ENCODE results near the gene QARS1.

QARS1 gene

GRCh38 chr3:49120438-49121131 is 16.0 kb upstream of the QARS1 start, which contains the start of gene USP19:
Gene USP19 (minus strand): TSS chr3:49120823. CDS start chr3:49119145, 1,678 bp downstream.
- Histone ChIP-seq H3K4me3 (ENCODE audit: insufficient read length, low read depth) (peak within 1 kb of the TSS; percentile 100), H3K36me3 (ENCODE audit: insufficient read depth, insufficient read length, low read length) (peaks cover 89% of the 10 kb centered on the region), H3K4me1 (ENCODE audit: insufficient read depth, insufficient read length) (peaks cover 2% of the 10 kb centered on the region), H3K27me3 (ENCODE audit: insufficient read depth, insufficient read length) (no peaks in the 10 kb centered on the region), H3K9ac (ENCODE audit: insufficient read length, low read depth) (peak within 1 kb of the TSS; percentile 100), H3K9me3 (ENCODE audit: insufficient read depth, low read length) (no peaks in the 10 kb centered on the region)
- no peak for TF ChIP-seq ZNF274 (IDR thresholded peaks at IDR 0.05; ENCODE audit: low read depth, low read length)
- no peak for TF ChIP-seq YY1 (IDR thresholded peaks at IDR 0.05; ENCODE audit: insufficient read depth, insufficient read length)
- TF ChIP-seq SUZ12 (IDR thresholded peaks at IDR 0.05; ENCODE audit: extremely low read depth, insufficient read depth, insufficient read length), result no peak
- DNase-seq (ENCODE audit: low read depth, low spot score), result peak; percentile 95

- no peak for TF ChIP-seq SUZ12 (IDR thresholded peaks at IDR 0.05; ENCODE audit: extremely low read depth, insufficient read depth, insufficient read length)
- TF ChIP-seq YY1 (IDR thresholded peaks at IDR 0.05; ENCODE audit: insufficient read depth, insufficient read length), result no peak
- TF ChIP-seq ZNF274 (IDR thresholded peaks at IDR 0.05; ENCODE audit: low read depth, low read length), result no peak
- no peaks in the 10 kb centered on the region for H3K9me3 ChIP-seq (ENCODE audit: insufficient read depth, low read length)
- peak overlapping the region; percentile 100 for H3K9ac ChIP-seq (ENCODE audit: insufficient read length, low read depth)
- no peaks in the 10 kb centered on the region for H3K27me3 ChIP-seq (ENCODE audit: insufficient read depth, insufficient read length)
- peak overlapping the region; percentile 100 for H3K4me3 ChIP-seq (ENCODE audit: insufficient read length, low read depth)
- DNase-seq (ENCODE audit: low read depth, low spot score), result no peak
- H3K4me1 ChIP-seq (ENCODE audit: insufficient read depth, insufficient read length), result peaks cover 2% of the 10 kb centered on the region
- peaks cover 90% of the 10 kb centered on the region for H3K36me3 ChIP-seq (ENCODE audit: insufficient read depth, insufficient read length, low read length)
Measured at GRCh38 chr3:49120096-49120437, 15.5 kb upstream of the QARS1 start.

- TF ChIP-seq SUZ12 (IDR thresholded peaks at IDR 0.05; ENCODE audit: extremely low read depth, insufficient read depth, insufficient read length), result no peak
- TF ChIP-seq YY1 (IDR thresholded peaks at IDR 0.05; ENCODE audit: insufficient read depth, insufficient read length), result no peak
- TF ChIP-seq ZNF274 (IDR thresholded peaks at IDR 0.05; ENCODE audit: low read depth, low read length), result no peak
- no peak for DNase-seq (ENCODE audit: low read depth, low spot score)
- H3K9me3 ChIP-seq (ENCODE audit: insufficient read depth, low read length), result no peaks in the 10 kb centered on the region
- H3K4me1 ChIP-seq (ENCODE audit: insufficient read depth, insufficient read length), result peaks cover 2% of the 10 kb centered on the region
- H3K36me3 ChIP-seq (ENCODE audit: insufficient read depth, insufficient read length, low read length), result peaks cover 90% of the 10 kb centered on the region
- H3K27me3 ChIP-seq (ENCODE audit: insufficient read depth, insufficient read length), result no peaks in the 10 kb centered on the region
- peak overlapping the region; percentile 100 for H3K4me3 ChIP-seq (ENCODE audit: insufficient read length, low read depth)
- peak overlapping the region; percentile 100 for H3K9ac ChIP-seq (ENCODE audit: insufficient read length, low read depth)
Measured at GRCh38 chr3:49119439-49119838, 14.9 kb upstream of the QARS1 start.

GRCh38 chr3:49119036-49119435 is 14.5 kb upstream of the QARS1 start:
- H3K9ac ChIP-seq (ENCODE audit: insufficient read length, low read depth), result peak overlapping the region; percentile 100
- H3K4me3 ChIP-seq (ENCODE audit: insufficient read length, low read depth), result no peak overlapping the region
- TF ChIP-seq YY1 (IDR thresholded peaks at IDR 0.05; ENCODE audit: insufficient read depth, insufficient read length) (no peak), SUZ12 (IDR thresholded peaks at IDR 0.05; ENCODE audit: extremely low read depth, insufficient read depth, insufficient read length) (no peak), ZNF274 (IDR thresholded peaks at IDR 0.05; ENCODE audit: low read depth, low read length) (no peak)
- H3K9me3 ChIP-seq (ENCODE audit: insufficient read depth, low read length), result no peaks in the 10 kb centered on the region
- peaks cover 90% of the 10 kb centered on the region for H3K36me3 ChIP-seq (ENCODE audit: insufficient read depth, insufficient read length, low read length)
- peaks cover 2% of the 10 kb centered on the region for H3K4me1 ChIP-seq (ENCODE audit: insufficient read depth, insufficient read length)
- H3K27me3 ChIP-seq (ENCODE audit: insufficient read depth, insufficient read length), result no peaks in the 10 kb centered on the region
- DNase-seq (ENCODE audit: low read depth, low spot score), result no peak

- no peak overlapping the region for H3K9ac ChIP-seq (ENCODE audit: insufficient read length, low read depth)
- no peaks in the 10 kb centered on the region for H3K9me3 ChIP-seq (ENCODE audit: insufficient read depth, low read length)
- H3K4me3 ChIP-seq (ENCODE audit: insufficient read length, low read depth), result no peak overlapping the region
- H3K36me3 ChIP-seq (ENCODE audit: insufficient read depth, insufficient read length, low read length), result peaks cover 97% of the 10 kb centered on the region
- DNase-seq (ENCODE audit: low read depth, low spot score), result no peak
- H3K27me3 ChIP-seq (ENCODE audit: insufficient read depth, insufficient read length), result no peaks in the 10 kb centered on the region
- no peaks in the 10 kb centered on the region for H3K4me1 ChIP-seq (ENCODE audit: insufficient read depth, insufficient read length)
- TF ChIP-seq YY1 (IDR thresholded peaks at IDR 0.05; ENCODE audit: insufficient read depth, insufficient read length) (no peak), SUZ12 (IDR thresholded peaks at IDR 0.05; ENCODE audit: extremely low read depth, insufficient read depth, insufficient read length) (no peak), ZNF274 (IDR thresholded peaks at IDR 0.05; ENCODE audit: low read depth, low read length) (no peak)
Measured at GRCh38 chr3:49112262-49112661, 7.7 kb upstream of the QARS1 start.

GRCh38 chr3:49111347-49111746 is 6.8 kb upstream of the QARS1 start:
- Histone ChIP-seq H3K9me3 (ENCODE audit: insufficient read depth, low read length) (no peaks in the 10 kb centered on the region), H3K4me3 (ENCODE audit: insufficient read length, low read depth) (no peak overlapping the region), H3K36me3 (ENCODE audit: insufficient read depth, insufficient read length, low read length) (peaks cover 95% of the 10 kb centered on the region), H3K9ac (ENCODE audit: insufficient read length, low read depth) (no peak overlapping the region), H3K4me1 (ENCODE audit: insufficient read depth, insufficient read length) (no peaks in the 10 kb centered on the region), H3K27me3 (ENCODE audit: insufficient read depth, insufficient read length) (no peaks in the 10 kb centered on the region)
- no peak for DNase-seq (ENCODE audit: low read depth, low spot score)
- TF ChIP-seq ZNF274 (IDR thresholded peaks at IDR 0.05; ENCODE audit: low read depth, low read length) (no peak), YY1 (IDR thresholded peaks at IDR 0.05; ENCODE audit: insufficient read depth, insufficient read length) (no peak), SUZ12 (IDR thresholded peaks at IDR 0.05; ENCODE audit: extremely low read depth, insufficient read depth, insufficient read length) (no peak)

- TF ChIP-seq ZNF274 (IDR thresholded peaks at IDR 0.05; ENCODE audit: low read depth, low read length) (no peak), SUZ12 (IDR thresholded peaks at IDR 0.05; ENCODE audit: extremely low read depth, insufficient read depth, insufficient read length) (no peak), YY1 (IDR thresholded peaks at IDR 0.05; ENCODE audit: insufficient read depth, insufficient read length) (no peak)
- no peaks in the 10 kb centered on the region for H3K27me3 ChIP-seq (ENCODE audit: insufficient read depth, insufficient read length)
- H3K4me3 ChIP-seq (ENCODE audit: insufficient read length, low read depth), result no peak overlapping the region
- H3K9ac ChIP-seq (ENCODE audit: insufficient read length, low read depth), result no peak overlapping the region
- H3K4me1 ChIP-seq (ENCODE audit: insufficient read depth, insufficient read length), result peaks cover 2% of the 10 kb centered on the region
- H3K9me3 ChIP-seq (ENCODE audit: insufficient read depth, low read length), result no peaks in the 10 kb centered on the region
- peaks cover 95% of the 10 kb centered on the region for H3K36me3 ChIP-seq (ENCODE audit: insufficient read depth, insufficient read length, low read length)
- DNase-seq (ENCODE audit: low read depth, low spot score), result no peak
Measured at GRCh38 chr3:49110780-49111179, 6.2 kb upstream of the QARS1 start.
